Epithelial cell of prostate (primary cell): ENCODE measurements around the gene GNPDA1.
A peak's percentile ranks its signal among the peaks of the same experiment; 100 is the strongest.

Source experiments
- DNase-seq: peaks from one replicate; pipeline ENCODE4 v3.0.0-alpha.2; 2011; ENCODE audit warnings: low read depth, low spot score
- H3K27ac ChIP-seq: fragments of 450-650 bp; 2 replicates; pipeline ENCODE4 v1.5.1; 2017; ENCODE audit warnings: mild to moderate bottlenecking

GNPDA1 gene

GRCh38 chr5:141960018-141960417 lies 52.8 kb downstream of the GNPDA1 start:
- no peak for DNase-seq
- H3K27ac ChIP-seq, result no peak overlapping the region

GRCh38 chr5:141958546-141959172 lies 54.2 kb downstream of the GNPDA1 start:
- DNase-seq, result no peak
- peak overlapping the region; percentile 21 for H3K27ac ChIP-seq

- DNase-seq, result no peak
- peak within 1 kb of the TSS; percentile 21 for H3K27ac ChIP-seq
Observed at GRCh38 chr5:141958113-141958512, 54.7 kb downstream of the GNPDA1 start, which contains the start of gene PCDH12. Gene PCDH12, minus strand, starts transcription at chr5:141958202. Its CDS starts 351 bp downstream, at chr5:141957851.

DNA sequence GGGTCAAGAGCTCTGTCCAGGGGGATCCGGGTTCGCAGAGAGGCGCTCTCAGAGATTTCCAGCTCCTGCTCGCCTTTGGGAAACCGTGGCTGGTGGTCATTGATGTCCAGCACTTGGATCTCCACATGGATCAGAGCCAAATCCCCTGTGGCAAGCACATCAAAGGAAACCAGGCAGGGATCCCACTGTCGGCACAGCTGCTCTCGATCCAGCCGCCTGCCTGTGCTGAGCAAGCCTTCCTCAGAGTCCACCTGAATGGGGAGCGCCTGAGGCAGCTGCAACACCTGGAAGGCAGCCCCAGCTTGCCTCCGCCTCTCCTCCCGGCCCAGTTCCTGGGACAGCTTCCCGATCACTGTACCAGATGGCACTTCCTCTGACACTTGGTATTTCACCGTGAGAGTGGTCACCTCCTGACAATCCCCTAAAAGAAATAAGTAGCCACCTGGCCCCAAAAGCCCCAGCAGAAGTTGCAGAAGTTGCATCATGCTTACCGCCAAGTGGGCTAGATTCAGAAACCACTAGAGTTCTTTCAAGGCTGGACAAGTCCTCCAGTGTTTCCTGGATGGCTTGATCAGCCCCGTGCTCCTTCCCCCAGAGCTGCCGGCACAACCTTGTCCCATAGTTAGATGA lies 55.3 kb downstream of the GNPDA1 start:
- no peak for DNase-seq
- peak overlapping the region; percentile 21 for H3K27ac ChIP-seq

DNA sequence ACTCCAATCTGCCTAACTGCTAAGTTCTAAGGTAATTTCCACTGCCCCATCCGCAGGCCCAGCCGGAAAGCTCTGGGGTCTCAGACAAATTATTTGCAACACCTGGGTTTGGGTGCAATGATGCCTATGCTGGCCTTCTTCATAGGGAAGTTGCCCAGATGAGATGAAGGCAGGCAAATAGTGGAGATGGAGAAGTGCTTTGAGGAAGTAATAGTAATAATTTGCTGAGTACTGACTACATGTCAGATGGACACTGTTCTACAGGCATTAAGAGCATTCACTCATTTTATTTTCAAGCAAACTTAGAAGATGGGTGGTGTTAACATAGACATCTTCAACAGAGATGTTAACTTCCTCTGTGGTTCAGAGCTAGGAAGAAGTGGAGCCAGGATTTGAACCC lies 58.6 kb downstream of the GNPDA1 start:
- no peak overlapping the region for H3K27ac ChIP-seq
- no peak for DNase-seq

DNA sequence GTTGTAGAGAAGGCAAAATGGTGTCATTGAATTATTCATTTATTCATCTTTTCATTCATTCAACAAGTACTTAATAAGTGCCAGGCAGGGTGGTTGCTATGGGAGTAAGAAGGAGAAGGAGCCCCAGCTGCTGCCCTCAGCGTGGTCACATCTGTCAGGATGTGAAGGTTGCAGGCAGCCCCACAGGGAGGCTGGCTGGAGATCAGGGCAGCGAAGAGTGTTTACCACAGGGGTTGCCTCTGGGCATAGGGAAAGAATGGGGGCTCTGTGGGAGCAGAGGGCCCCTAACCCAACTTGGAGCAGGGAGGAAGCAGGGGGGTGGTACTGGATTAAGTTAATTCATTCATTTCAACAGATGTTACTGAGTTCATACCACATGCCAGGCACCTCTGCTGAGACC lies 60.8 kb downstream of the GNPDA1 start:
- no peak overlapping the region for H3K27ac ChIP-seq
- DNase-seq, result no peak

- no peak overlapping the region for H3K27ac ChIP-seq
- no peak for DNase-seq
Observed at GRCh38 chr5:141951332-141951781, 61.5 kb downstream of the GNPDA1 start.
